Amniotic stem cell (primary cell): ENCODE results near the gene SCN5A.

Experiments used
- DNase-seq: peaks from one replicate; lab custom pipeline; 2025; lab: John Stamatoyannopoulos, UW

Gene SCN5A

DNA sequence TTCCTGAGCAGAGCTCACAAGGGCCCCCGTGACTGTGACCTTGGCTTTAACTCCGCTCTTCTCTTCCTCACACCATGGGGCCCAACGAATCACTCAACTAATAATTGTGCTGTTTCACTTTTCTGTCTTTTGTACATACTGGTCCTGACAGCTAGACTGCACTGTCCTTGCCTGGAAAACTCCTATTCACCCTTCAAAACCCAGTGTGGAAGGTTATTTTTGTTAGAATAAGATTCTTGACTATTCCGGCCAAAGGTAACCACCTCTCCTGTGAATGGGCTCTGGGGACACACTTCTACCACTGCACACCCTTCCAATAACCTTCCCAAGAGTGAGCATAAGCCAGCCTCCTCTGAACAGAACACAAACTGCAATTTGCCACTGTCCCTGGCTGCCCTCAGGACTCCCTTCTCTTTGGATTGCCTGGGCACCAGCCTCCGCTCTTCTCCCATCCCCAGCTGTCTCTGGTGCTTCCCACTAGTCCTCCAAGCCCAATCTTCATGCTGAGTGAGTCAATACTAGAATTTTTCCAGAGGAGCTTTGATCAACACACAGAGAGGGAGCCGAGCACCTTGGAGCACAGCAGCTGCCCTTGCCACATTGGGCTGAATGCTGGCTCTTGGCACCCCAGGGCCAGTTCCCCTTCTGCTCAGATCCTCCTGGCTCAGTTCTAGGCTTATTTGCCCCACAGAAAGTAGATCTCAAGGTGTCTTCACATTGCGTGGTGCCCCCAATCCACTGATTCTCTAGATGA, 2.1 kb downstream of the SCN5A start:
- DNase-seq, result no peak

GRCh38 chr3:38646630-38647029, 2.9 kb downstream of the SCN5A start:
- no peak for DNase-seq

DNA sequence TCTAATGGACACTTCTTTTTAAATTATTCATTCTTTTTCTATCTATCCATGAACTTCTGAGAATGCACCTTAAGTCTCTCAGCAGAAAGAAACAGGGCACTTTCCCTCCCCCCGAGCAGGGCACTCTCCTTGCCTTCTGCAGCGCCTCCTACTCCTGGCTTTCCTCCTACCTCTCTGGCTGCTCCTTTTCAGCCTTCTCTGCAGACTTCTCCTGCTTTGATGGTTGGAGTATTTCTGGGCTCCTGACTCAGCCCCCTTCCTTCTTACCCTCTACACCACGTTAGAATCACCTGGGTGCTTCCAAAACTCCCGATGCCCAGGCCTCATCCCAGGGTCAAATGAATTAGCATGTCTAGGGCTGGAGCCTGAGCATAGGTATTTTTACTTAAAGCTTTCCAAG, 3.4 kb downstream of the SCN5A start:
- DNase-seq, result no peak

DNA sequence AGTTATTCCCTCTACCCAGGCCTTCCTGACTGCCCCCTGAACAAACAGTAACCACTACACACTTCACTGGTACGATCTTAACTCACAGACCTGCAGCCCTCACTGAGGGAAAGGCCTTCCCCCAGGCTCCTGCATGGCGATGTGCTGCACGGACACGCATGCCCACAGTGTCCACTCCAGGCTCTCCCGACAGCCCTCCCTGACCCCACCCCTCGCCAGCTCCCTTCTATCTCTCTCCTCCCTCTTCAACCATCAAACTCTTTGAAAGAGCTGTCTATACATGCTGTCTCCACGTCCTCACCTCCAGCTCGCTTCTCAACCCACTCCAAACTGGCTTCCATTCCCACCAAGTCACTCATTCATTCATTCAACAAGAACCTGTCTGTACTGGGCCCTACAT, 3.9 kb downstream of the SCN5A start:
- DNase-seq, result no peak

GRCh38 chr3:38645076-38645475, 4.4 kb downstream of the SCN5A start:
- DNase-seq, result no peak

DNA sequence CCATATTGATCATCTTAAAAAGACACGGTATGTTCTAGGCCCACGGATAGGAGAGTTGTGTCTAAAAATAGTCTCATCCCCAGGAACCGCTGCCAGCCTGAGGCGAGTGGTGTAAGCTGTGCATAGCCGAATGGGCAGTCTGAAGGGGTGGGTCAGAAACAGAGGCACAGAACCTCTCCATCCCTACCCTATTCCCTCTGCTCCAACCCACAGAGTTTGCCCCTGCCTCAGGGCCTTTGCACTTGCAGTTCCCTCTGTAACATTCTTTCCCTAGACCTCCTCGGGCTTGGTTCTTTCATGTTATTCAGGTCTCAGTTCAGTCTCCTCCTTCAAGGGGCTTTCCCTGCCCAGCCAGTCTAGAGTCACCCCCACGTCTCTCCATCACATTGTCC, 4.8 kb downstream of the SCN5A start:
- no peak for DNase-seq

- no peak for DNase-seq
Measured at GRCh38 chr3:38644016-38644661, 5.3 kb downstream of the SCN5A start.

DNA sequence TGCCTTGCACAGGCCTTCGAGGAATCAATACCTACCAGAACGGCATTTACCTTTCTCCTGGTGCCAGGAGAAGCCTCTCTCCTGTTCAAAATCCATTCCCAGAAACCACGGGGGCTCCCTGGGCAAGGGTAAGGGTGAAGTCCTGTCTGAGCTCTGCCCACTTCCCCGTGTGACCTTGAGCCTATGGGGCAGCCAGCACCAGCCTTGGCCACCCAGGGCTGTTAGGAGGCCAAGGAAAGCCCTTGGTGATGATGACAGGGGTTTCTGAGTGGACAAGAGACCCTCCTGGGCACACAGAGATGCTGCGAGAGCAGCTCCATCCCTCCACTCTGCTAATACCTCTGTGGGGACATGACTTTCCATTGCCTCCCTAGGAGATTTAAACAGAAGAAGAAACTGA, 5.9 kb downstream of the SCN5A start:
- DNase-seq, result no peak

GRCh38 chr3:38643090-38643489, 6.4 kb downstream of the SCN5A start:
- no peak for DNase-seq

DNA sequence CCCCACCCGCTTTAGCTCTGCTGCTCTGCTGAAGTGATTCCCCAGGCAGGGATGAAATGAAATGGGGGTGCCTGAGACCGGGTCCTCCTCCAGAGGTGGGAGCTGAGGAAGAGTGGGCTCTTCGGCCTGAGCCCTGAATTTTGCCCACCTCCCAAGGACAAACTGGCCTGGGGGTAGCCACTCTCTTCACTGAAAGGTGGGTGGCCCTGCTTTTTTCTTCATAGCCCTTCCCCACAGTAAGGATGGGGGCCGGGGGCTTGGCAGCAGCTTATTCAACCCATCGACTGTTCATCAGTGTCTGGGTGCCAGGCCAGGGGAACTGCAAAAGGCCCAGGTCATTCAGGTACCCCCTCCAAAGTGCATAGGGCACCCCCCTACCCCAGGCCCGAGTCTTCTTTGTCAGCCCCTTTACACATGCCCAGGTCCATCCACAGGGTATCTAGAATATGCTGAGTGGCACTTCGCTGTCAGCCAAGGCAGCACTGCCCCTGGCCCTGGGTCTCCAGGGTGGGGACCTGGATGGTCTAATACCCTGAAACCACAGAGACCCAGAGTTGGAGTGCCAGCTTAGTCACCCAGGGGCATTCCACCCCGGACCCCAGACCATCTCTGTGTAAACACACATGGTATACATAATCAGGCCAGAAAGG, 7.9 kb downstream of the SCN5A start:
- no peak for DNase-seq

DNA sequence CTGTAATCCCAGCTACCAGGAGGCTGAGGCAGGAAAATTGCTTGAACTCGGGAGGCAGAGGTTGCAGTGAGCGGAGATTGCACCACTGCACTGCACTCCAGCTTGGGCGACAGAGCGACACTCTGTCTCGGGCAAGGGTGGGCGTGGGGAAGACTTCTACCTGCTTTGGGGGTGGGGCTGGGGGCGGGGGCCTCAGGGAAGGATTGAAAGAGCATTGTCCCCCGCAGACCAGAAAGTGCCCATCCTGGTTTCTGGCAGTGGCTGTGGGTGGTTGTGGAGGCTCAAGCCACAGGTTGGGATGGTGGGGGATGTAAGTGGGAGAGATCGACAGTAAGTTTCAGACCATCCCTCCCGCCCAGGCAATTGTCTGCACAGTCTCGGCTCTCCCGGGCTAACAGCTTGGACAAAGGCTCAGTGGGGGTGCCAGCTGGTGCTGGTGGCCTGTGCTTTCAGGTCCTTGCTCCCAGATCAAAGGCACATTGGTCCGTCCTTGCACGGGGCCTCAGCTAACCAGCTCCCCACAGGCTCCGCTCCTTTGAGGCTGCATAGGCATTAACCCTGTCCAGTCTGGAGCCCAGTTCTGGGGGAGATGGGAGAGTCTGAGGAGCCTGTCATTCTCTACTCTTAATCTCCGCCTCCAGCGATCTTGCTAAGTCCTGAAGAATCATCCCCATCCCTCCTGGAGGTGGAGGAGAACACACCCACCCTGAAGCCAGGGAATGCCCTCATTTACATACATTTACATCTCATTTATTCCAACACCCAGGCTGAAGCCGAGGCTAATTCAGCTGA, 8.6 kb downstream of the SCN5A start:
- DNase-seq, result no peak

GRCh38 chr3:38638354-38638753, 11.1 kb downstream of the SCN5A start:
- DNase-seq, result no peak

DNA sequence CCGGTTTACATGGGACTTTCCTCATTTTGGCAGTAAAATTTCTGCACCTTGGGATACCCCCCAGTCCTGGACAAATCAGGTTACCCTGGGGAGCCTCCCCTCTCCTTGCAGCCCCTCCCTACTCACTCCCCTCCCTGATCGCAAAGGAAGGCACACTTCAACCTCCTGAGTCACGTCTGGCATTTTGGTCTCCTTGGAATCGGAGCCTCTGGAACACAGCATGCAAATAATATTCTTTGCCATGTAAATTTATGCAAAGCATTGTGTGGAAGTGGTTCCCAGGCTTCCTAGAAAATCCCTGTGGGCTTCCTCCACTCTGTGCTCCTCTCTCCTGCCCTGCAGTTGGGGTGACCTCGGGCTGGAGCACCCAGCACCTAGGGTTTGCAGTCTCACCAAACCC, 11.6 kb downstream of the SCN5A start:
- no peak for DNase-seq

DNA sequence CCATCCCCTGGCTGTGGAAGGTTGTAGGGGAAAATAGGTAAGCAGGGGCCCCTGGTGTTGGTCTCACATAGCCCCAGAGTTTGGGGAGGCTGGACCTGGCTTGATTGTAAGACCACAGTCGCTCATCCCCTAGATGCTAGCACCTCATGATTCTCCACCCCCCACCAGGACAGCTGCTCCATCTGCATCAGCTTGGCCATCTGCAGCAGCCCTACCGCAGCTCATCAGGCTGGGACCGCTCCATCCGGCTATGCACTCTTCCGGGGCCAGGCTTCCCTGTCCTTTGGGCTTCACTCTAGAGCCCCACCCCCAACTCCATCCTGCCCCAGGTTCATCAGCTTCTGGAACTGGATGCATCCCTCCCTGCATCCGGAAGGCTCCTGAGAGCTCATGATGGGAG, 12.6 kb downstream of the SCN5A start:
- no peak for DNase-seq

DNA sequence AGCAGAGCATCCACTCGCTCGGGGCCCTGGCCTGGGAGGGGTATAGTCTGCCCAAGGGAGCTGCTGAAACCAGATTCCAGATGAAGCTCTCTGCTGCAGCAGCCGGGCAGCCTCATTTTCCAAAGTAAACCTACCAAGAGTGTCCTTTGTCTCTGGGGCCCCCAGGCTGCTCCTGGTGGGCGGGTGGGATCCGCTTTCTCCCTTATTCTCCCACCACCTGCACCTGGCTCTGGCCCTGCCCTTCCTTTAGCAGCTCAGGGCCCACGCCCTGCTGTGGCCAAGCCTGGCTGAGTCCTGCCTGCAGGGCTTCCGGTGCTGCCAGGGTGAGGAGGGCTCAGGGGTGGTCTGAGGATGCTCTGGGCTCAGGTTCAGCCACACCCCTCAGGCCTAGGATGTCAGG, 13.0 kb downstream of the SCN5A start:
- DNase-seq, result no peak

DNA sequence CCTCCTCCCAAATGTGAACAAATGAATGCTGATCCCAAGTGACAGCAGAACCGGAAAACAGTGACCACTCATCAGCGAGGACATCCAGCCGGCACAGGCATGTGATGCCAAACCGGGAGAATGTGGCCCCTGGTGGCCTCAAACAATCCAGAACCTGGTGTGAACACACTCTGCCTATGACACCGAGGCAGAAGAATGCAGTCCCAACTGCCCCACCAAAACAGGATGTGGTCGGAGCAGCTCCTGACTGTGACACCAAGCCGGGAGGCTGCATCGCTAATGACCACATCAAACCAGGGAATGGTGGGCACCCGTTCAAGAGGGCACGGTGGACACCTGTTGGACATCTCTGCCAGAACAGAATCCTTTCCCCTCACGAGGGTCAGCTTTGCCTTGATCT, 15.4 kb downstream of the SCN5A start:
- DNase-seq, result no peak

- no peak for DNase-seq
Measured at GRCh38 chr3:38632989-38633388, 16.5 kb downstream of the SCN5A start.

DNA sequence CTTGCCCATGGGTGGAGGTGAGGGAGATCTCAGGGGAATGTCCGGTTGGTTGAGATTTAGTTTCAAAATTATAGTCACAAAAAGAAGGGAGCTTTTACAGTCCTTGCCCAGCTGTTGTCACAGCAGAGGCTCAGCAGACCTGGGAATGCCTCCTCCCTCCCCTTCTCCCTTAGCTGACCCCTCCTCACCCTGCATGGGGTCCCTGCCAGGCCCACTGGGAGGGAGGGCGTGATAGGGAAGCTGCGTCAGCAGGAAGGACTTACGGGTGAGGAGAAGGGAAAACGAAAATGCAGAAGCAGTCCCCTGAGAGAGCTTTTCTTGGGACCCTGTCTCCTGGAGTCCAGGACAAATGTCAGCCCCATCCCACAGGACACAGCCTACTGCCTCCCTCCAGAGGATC, 18.9 kb downstream of the SCN5A start:
- DNase-seq, result no peak

- no peak for DNase-seq
Measured at GRCh38 chr3:38630070-38630469, 19.4 kb downstream of the SCN5A start.

GRCh38 chr3:38628835-38629234, 20.7 kb downstream of the SCN5A start:
- DNase-seq, result no peak

GRCh38 chr3:38627956-38628355, 21.5 kb downstream of the SCN5A start:
- DNase-seq, result no peak

DNA sequence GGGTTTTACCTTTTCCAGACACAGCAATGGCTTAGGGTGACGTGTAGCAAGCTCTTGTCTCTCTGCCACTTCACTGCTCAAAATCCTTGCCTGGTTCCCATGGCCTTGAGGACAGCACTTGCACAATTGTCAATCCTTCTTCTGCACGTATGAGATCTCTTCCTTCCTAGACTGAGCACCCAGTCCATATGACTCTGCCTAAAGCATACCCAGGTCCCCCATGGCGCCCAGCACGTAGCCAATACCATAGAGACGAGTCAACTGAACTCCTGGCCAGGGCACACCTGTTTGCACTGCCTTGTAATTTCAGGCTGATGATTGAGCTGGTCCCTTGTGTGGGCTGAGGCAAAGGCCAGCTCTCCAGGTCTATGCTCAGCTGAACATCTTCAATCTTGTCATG, 23.3 kb downstream of the SCN5A start:
- DNase-seq, result no peak

- no peak for DNase-seq
Measured at GRCh38 chr3:38623539-38623938, 25.9 kb downstream of the SCN5A start.
